Fibroblast of peridontal ligament (primary cell): Measurements from ENCODE around the gene DSE.

ENCODE experiments used
- DNase-seq: peaks from one replicate; pipeline ENCODE4 v3.0.0-alpha.2; 2010; ENCODE audit errors: extremely low read depth

Gene DSE

GRCh38 chr6:116359835-116360234 lies 10.9 kb upstream of the DSE start:
- DNase-seq = no peak

GRCh38 chr6:116362276-116362675 lies 8.5 kb upstream of the DSE start:
- DNase-seq = no peak

GRCh38 chr6:116363759-116364158 lies 7.0 kb upstream of the DSE start:
- DNase-seq = peak; percentile 42

DNA sequence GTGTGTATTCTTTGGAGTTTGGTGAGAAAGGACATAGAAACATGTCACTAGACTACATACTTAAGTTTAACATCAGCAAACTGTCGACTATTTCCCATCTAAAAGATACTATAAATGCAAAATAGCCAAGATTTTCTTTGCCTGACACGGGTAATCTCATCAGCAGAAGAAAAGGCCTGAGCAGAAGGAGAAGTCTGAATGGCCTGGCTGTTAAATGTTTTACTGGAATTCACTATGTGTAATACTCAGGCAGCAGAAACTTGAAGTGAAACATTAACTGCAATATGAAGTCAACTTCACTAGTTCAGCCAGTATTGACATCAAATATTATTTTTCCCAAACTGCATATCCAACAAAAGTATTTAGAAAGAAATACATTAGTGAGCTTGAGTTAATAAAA lies 6.4 kb upstream of the DSE start:
- peak; percentile 38 for DNase-seq

DNA sequence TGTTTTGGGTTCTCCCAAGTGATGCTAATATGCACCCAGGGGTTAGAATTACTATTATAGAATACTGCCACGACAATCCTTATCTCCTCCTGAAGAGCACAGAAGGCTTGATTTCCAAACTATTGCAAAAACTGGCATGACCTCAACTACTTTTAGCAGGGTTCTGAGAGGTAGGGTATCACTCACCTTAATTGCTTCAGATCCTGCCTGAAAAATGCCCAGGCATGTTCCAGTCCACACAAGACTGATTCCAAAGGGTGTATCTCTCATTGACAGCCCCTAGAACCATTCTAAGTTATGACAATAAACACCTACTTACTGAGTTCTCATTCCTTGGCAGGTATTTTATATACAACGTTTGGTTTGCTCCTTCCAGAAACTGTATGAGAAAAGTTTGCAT lies 5.0 kb upstream of the DSE start:
- no peak for DNase-seq

- DNase-seq = no peak
Measured at GRCh38 chr6:116366740-116367275, 3.9 kb upstream of the DSE start.

DNA sequence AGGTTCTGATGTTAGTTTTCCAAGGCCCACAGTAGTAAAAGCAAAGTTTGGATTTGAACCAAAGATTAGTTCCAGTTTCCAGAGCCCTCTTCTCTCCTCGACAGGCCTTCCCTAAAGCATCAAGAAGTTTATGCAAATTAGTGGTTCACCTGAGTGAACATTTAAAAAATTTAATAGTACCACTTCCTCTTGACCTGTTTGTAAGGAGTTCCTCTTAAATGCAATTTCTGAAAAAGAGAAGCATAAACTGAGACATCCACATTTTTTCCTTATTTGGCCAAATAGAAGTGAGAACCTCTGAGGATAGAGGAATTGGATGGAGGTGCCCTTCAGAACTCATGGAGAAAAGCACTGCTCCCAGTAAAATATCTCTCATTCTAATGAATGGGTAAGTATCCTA lies 1.2 kb upstream of the DSE start:
- no peak for DNase-seq

DNA sequence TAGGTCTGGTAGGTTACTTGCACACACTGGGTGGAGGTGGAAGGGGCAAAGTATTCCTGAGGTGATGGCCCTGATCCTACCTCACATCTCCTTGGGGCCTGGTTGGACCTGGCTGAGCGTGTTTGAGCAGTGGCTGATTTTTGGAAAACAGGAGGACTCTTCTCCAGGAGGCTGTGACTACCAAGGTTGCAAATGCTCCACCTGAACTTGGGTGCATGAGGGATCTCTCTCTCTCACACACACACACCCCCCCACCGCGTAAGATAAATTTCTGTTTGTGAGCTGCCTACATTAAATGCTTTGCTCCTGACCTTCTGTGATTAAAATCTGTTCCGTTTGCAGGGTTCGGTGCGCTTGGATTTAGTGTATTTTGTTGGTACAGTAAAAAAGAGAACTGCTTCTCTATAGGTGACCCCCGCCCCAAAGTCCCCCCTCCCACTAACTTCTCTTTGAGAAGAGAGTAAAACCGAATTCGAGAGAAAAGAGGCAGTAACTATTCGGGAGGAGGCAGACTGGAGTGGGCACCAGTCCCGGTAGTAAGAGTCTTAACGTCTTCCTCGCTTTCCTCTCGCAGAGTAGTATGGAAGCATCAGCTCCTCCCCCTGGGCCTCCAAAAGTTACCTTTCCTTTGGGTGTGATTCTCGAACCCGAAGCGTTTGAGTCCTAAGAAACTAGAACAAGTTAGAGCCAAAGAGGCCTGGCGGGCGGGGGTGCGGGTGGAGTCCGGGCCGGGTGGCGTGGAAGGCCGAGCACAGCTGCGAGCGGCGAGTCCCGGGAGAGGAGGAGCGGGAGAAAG lies 585 bp upstream of the DSE start:
- DNase-seq = peak; percentile 81

- peak; percentile 93 for DNase-seq
Measured at GRCh38 chr6:116371120-116371917, 572 bp downstream of the DSE start.

GRCh38 chr6:116371918-116372209 lies 1.1 kb downstream of the DSE start:
- no peak for DNase-seq

- DNase-seq = no peak
Measured at GRCh38 chr6:116373300-116373699, 2.6 kb downstream of the DSE start.

DNA sequence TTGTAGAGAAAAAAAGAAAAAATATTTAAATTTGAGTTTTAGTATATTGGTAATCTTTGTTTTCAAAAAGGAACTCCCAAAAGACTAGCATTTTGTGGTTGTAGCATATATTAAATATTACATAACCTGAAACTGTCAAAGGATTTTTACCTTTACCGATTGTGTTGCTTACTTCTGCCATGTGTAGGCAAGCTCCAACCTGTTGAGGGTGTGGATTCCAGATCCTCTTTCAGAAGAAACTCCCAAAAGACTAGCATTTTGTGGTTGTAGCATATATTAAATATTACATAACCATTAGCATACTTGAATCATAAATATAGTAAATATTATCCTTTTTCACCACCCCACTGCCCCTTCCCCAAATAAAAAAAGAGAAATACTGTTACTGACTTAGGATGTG lies 3.2 kb downstream of the DSE start:
- DNase-seq = no peak

GRCh38 chr6:116374586-116374985 lies 3.8 kb downstream of the DSE start:
- no peak for DNase-seq

DNA sequence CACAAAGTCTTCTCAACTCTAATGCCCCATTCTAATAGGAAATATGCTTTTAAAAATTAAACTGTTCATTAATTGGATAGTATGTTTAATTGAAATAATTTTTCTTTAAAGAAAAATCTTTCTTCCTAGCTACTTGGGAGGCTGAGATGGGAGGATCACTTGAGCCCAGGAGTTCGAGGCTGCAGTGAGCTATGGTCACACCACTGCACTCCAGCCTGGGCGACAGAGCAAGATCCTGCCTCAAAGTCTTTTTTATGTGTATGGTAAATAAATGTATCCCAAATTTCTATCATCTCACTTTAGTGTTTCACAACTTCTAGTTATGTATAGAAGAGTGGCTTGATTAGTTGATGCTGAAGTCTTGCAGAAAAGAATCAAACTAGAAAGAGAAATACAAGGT lies 4.5 kb downstream of the DSE start:
- no peak for DNase-seq

DNA sequence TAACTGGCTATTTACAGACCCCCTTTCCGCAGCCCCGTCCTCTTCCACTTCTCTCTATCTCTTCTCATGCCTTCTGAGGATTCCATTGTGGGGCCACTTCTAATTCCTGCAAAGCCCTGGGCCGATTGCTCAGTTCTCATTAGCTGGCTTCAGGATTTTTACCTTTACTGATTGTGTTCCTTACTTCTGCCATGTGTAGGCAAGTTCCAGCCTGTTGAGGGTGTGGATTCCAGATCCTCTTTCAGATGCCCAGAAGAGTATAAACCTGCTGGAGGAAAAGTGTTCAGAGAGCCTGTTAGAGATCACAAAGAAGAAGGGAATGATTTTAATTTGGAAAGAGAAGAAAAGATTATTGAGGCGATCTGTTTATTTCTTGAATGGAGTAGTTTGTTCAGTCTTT lies 5.4 kb downstream of the DSE start:
- no peak for DNase-seq

DNA sequence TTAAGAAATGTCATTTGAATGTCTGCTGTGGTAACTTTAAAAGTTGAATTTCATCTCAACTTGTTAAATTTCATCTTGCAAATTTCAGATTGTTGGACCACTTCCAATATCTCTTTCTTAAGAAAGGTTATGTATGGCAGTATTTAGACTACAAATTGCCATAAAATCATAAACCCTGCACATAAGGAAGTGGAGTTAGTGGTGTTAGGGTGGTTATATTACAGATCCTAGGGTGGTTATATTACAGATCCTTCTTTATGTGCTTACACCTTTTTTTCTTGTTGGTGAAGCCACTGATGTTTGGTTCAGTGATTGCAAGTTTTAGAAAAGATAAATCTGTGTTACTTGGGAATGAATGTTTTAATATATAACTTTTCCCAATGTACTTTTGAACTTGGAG lies 9.0 kb downstream of the DSE start:
- DNase-seq = no peak

GRCh38 chr6:116380346-116380745 lies 9.6 kb downstream of the DSE start:
- DNase-seq = no peak

DNA sequence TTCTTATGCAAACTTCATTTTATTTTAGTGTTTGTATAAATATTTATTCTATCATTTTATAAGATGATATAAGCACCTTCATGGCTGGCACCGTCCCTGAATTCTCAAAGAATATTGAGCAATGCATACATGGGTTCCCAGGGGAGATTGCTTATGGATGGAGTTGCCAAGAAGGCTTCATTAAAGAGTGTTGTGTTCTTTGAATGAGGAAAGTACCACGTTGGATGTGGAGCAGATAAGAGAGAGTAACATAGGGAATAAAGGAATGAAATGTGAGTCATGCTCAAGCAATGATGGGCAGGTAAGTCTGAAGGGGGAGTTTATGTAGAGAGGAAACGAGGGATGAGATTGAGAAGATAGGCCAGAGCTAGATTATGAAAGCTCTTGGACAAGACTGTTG lies 10.3 kb downstream of the DSE start:
- no peak for DNase-seq

GRCh38 chr6:116382587-116382986 lies 11.8 kb downstream of the DSE start:
- no peak for DNase-seq

- DNase-seq = no peak
Measured at GRCh38 chr6:116384727-116385458, 14.1 kb downstream of the DSE start.

DNA sequence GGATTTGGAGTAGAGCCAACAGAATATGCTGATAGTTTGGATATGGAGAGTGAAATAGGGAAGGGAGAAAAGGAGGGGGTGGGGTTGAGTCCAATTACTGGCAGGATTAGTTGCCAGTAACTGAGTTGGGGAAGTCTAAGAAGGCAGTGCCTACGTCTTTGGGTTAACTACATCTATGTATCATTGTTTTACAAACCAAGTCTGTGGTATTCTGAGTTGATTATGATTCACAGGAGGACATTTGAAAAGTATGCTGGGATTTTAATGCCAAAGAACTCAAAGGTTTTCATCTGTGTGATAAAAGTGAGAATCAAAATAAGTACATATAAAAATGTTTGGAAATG lies 14.7 kb downstream of the DSE start:
- peak; percentile 81 for DNase-seq

DNA sequence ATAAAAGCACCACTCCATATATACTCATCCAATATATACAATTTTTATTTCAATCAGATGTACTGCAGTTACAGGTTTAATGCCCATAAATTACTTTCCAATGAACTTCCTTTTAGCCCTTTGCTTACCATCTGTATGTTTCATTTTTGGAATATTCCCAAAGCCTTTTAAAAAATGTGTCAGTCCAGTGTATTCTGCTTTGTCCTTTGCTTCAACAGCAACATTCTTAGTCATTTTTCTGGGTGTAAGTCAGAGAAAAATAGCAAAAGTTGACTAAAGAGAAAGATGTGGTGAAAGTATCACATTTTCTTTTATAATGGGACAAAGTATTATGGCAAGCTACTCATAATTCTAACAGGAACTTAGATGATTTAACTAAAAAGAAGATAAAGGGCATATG lies 15.2 kb downstream of the DSE start:
- DNase-seq = peak; percentile 19
